Measurements from ENCODE around the gene RGS19. TPM values are rescaled to one million over a fixed set of nuclear protein-coding genes. Genes with fewer than 3 reads are reported as not detected.

Gene RGS19
- polyA plus RNA-seq, 1 of the 3 experiments (the other 2 are of a cell fraction): 20.5 TPM

DNA sequence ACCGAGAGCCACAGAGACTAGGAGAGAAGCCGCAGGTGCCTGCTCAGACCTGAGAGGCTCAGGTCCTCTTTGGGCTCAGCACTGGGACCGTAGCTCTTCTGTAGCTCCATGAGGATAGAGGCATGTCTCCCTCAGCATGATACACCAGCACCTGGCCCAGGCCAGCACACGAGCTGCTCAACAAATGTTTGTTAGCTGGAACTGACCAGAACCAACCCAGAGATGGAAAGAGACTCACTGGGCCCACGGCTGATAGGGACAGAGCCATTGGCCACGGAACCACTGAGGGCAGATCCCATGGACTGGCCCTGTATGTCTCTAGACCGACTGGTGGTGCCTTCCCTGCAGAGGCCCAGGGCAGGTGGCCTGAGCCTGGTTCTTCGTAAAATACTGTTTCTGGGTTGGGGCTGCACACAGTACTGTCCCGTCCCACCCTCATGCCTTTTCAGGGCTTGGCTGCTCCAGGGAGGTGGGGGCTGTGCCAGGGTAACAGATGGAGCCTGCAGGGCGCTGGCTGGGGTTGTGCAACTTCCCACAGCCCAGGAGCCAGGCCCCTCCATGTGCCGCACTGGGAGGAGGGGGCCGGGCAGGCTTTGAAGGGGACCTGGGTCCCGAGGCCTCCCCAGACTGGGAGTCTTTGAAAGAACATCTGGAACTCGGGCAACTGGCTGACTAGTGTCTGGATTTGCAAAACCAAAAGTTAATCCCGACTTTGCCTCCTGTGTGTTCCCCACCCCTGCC is 38.1 kb downstream of the RGS19 start:
- Histone ChIP-seq H3K27me3 (ENCODE audit: insufficient read depth) (peaks cover 4% of the 10 kb centered on the region), H3K79me2 (ENCODE audit: insufficient read depth) (no peaks in the 10 kb centered on the region), H3K4me3 (ENCODE audit: low read depth in 2 of 2, low read length in 1 of 2) (no peak overlapping the region), H4K20me1 (ENCODE audit: insufficient read depth) (0 out of 2 replicates have a peak, but pooled peaks cover 4% of the 10 kb centered on the region), H2AFZ (ENCODE audit: low read depth) (no peak overlapping the region), H3K9me3 (no peaks in the 10 kb centered on the region), H3F3A (replicated peaks; ENCODE audit: insufficient read depth) (peaks cover 10% of the 10 kb centered on the region), H3K9me2 (no peaks in the 10 kb centered on the region), H3K4me1 (ENCODE audit: control insufficient read depth in 1 of 2, insufficient read depth in 2 of 2, low read depth in 1 of 2, low read length in 1 of 2) (peaks cover 0 to 13% of the 10 kb centered on the region in 2 experiments; a peak in 1 of 4 replicates), H3K4me2 (no peak overlapping the region), H3K36me3 (replicated peaks in 1 of 2; ENCODE audit: control insufficient read depth in 1 of 2, insufficient read depth in 2 of 2, low read length in 1 of 2) (no peaks in the 10 kb centered on the region), H3K27ac (ENCODE audit: low read depth in 2 of 2, low read length in 1 of 2) (no peak overlapping the region), H3K9ac (no peak overlapping the region)
- TF ChIP-seq FOXJ3 (CRISPR knock-in tag; IDR thresholded peaks at IDR 0.05) (no peak), RAD21 (IDR thresholded peaks at IDR 0.05; ENCODE audit: low read length) (no peak)
- DNase-seq: no peak
- ChIA-PET CTCF (interaction anchor here (0.8 to 7.7 kb wide), 10 partner anchors 12 to 503 kb away, joined by 3 to 74 read pairs (median 9); partner anchors contain the start of genes LKAAEAR1, PRPF6 and SAMD10), POLR2A (interaction anchor here (0.9 kb wide), 1 partner anchor 61 kb away, joined by 4 read pairs; the partner anchor contains the start of gene PRPF6)
- 42% methylated on average over 8 of the region's 15 CpGs for WGBS (ENCODE audit: low lambda C conversion rate)

DNA sequence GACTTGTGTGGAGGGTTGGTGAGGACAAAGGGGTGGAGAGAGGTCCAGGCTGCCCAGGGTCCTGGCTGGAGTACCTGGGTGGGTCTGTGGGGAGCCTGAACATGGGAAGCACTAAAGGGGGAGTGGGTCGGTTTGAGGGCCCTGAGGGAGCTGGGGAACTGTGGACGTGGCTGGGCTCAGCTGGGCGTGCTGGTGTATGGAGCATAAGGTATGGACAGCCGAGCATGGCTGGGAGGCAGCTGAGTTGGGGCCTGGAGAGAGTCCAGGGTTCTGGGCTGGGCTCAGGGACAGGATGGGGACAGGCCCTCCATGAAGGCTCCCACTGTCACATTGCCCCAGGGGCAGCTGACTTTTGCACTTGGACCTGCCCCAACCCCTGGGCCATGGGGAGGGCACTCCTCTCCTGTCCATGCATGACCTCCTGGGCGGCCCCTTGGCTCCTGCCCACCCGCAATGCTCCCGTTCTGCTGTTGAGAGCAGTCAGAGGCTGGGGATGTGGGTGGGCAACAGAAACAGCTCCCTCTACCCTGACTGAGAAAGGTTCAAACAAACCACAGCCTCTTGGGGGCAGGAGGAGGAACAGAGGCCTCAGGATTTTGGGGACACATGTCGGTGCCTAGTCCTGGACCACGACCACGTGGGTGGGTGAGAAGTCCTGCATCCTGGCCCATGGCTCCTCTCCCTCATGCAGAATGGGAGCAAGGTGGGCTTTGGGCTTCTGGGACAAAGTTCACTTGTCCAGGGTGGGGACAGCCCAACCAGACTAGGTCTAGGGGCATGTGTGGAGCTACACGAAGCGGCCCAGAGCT is 38.9 kb downstream of the RGS19 start:
- DNase-seq: no peak
- POLR2A ChIA-PET: interaction anchor here (0.9 kb wide), 1 partner anchor 60 kb away, joined by 4 read pairs; the partner anchor contains the start of gene PRPF6
- 79% methylated on average over 8 of the region's 12 CpGs for WGBS (ENCODE audit: low lambda C conversion rate)
- Histone ChIP-seq H3K4me1 (ENCODE audit: control insufficient read depth in 1 of 2, insufficient read depth in 2 of 2, low read depth in 1 of 2, low read length in 1 of 2) (peaks cover 0 to 13% of the 10 kb centered on the region in 2 experiments; a peak in 1 of 4 replicates), H3K27me3 (ENCODE audit: insufficient read depth) (no peaks in the 10 kb centered on the region), H3K4me3 (ENCODE audit: low read depth in 2 of 2, low read length in 1 of 2) (no peak overlapping the region), H3K9me2 (no peaks in the 10 kb centered on the region), H2AFZ (ENCODE audit: low read depth) (no peak overlapping the region), H4K20me1 (ENCODE audit: insufficient read depth) (0 out of 2 replicates have a peak, but pooled peaks cover 8% of the 10 kb centered on the region), H3K79me2 (ENCODE audit: insufficient read depth) (no peaks in the 10 kb centered on the region), H3K9ac (no peak overlapping the region), H3F3A (replicated peaks; ENCODE audit: insufficient read depth) (peaks cover 10% of the 10 kb centered on the region), H3K27ac (ENCODE audit: low read depth in 2 of 2, low read length in 1 of 2) (no peak overlapping the region), H3K36me3 (replicated peaks in 1 of 2; ENCODE audit: control insufficient read depth in 1 of 2, insufficient read depth in 2 of 2, low read length in 1 of 2) (peaks cover 0 to under 1% of the 10 kb centered on the region in 2 experiments), H3K4me2 (no peak overlapping the region), H3K9me3 (no peaks in the 10 kb centered on the region)
- TF ChIP-seq, protein P1, sequence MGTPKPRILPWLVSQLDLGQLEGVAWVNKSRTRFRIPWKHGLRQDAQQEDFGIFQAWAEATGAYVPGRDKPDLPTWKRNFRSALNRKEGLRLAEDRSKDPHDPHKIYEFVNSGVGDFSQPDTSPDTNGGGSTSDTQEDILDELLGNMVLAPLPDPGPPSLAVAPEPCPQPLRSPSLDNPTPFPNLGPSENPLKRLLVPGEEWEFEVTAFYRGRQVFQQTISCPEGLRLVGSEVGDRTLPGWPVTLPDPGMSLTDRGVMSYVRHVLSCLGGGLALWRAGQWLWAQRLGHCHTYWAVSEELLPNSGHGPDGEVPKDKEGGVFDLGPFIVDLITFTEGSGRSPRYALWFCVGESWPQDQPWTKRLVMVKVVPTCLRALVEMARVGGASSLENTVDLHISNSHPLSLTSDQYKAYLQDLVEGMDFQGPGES (IDR thresholded peaks at IDR 0.05; ENCODE audit: low read depth, low read length): no peak
- CTCF ChIA-PET: interaction anchor here (0.8 to 7.7 kb wide), 17 partner anchors 12 to 732 kb away, joined by 3 to 85 read pairs (median 10); partner anchors contain the start of genes LKAAEAR1, OPRL1, PRPF6 and RGS19

All from SK-N-SH (cell line).